Natural killer cell (primary cell): Measurements from ENCODE around the gene KRTAP5-1. TPM values are rescaled to one million over a fixed set of nuclear protein-coding genes. Genes with fewer than 3 reads are reported as not detected.

ENCODE experiments used
- ATAC-seq, 3 donors: fragments of 150-1000 bp in 2 of 3; fragments of 200-7000 bp in 1 of 3; cut with Tn5 transposase; 1 replicate in 1 of 3; 2 replicates in 2 of 3; pipeline ENCODE4 v1.10.0; 2021; ENCODE audit warnings: mild to moderate bottlenecking in 2 of 3, moderate library complexity in 2 of 3
- DNase-seq, 2 donors: peaks; one replicate each; pipeline versions ENCODE4 v3.0.0 to v3.0.0-alpha.2; 2013 to 2021; ENCODE audit warnings: mixed read lengths in 1 of 2
- H3K27ac ChIP-seq: one replicate; pipeline ENCODE4 v1.5.1; 2013; ENCODE audit warnings: mild to moderate bottlenecking, low read length
- H3K27me3 ChIP-seq: one replicate; pipeline ENCODE4 v1.6.1; 2013; ENCODE audit warnings: low read length; ENCODE audit not compliant: control insufficient read depth, insufficient read depth
- H3K36me3 ChIP-seq: one replicate; pipeline ENCODE4 v1.6.1; 2013; ENCODE audit warnings: low read length; ENCODE audit not compliant: control insufficient read depth, insufficient read depth
- H3K4me1 ChIP-seq: one replicate; pipeline ENCODE4 v1.6.1; 2013; ENCODE audit warnings: low read length; ENCODE audit not compliant: control insufficient read depth, insufficient read depth
- H3K4me3 ChIP-seq: one replicate; pipeline ENCODE4 v1.5.1; 2013; ENCODE audit warnings: low read length
- H3K9me3 ChIP-seq: one replicate; pipeline ENCODE4 v1.6.1; 2013; ENCODE audit warnings: low read length; ENCODE audit not compliant: control insufficient read depth, insufficient read depth
- H3K27ac Mint-ChIP-seq, 2 donors: one replicate each; pipeline ENCODE4 v1.8.0; 2022; ENCODE audit warnings: mild to moderate bottlenecking in 2 of 2, mixed read lengths in 2 of 2, moderate library complexity in 1 of 2
- H3K27me3 Mint-ChIP-seq, 2 donors: one replicate each; pipeline ENCODE4 v1.8.0; 2022; ENCODE audit warnings: low read depth in 2 of 2, mixed read lengths in 2 of 2
- H3K36me3 Mint-ChIP-seq: one replicate; pipeline ENCODE4 v1.8.0; 2022; ENCODE audit warnings: mixed read lengths
- H3K4me1 Mint-ChIP-seq, 2 donors: one replicate each; pipeline ENCODE4 v1.8.0; 2022; ENCODE audit warnings: mixed read lengths in 2 of 2
- H3K4me3 Mint-ChIP-seq: one replicate; pipeline ENCODE4 v1.8.0; 2022; ENCODE audit warnings: mild to moderate bottlenecking, moderate library complexity, mixed read lengths
- H3K9me3 Mint-ChIP-seq, 2 donors: one replicate each; pipeline ENCODE4 v1.8.0; 2022; ENCODE audit warnings: mixed read lengths in 2 of 2
- WGBS: methylation state at CpG from one replicate; pipeline ENCODE4 v1.1.7; 2013; ENCODE audit warnings: missing lambda C conversion rate; ENCODE audit not compliant: insufficient coverage; 5-methylcytosine and 5-hydroxymethylcytosine counted together
- intact Hi-C: fragments of 100-400 bp; cut with micrococcal nuclease; formaldehyde crosslinking; loops from one replicate; pipeline ENCODE4 v1.14.2; 2022
- total RNA-seq, 4 donors: library from RNA; stranded (reverse); fragments of 120-200 nt in 1 of 4; gene quantifications; one replicate each; pipeline versions ENCODE4 v1.2.3 to v1.2.4, GENCODE V29; 2013 to 2022
- TF ChIP-seq, protein P1 (sequence below): fragments of 200-600 bp; IDR thresholded peaks from one replicate; pipeline ENCODE4 v1.8.0; 2022; ENCODE audit warnings: antibody characterized with exemption

KRTAP5-1 gene
- total RNA-seq, 3 donors from 2014 or later (not counting 1 experiment from before 2014, with no cell fraction given) = not detected

DNA sequence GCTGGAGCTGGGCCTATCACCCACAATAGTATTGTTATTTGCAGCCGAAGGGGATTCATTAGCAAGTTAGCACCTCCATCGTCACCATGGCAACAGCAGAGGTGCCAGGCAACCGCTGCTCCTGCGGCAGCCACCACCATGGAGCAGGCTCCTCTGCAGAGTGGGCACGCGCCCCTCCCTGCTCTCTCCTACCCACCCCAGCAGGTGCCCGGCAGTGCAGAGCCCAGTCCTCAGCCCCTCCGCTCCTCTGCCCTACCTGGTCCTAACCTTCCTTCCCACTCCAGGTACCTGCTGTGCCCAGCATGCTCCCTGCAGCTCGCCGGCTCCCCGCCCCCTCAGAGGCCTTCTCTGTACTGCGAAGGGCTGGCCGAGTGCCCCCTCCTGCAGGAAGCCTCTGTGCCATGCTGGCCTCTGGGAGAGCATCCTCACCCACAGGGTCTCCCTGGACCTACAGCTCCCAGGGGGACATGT is 16.6 kb downstream of the KRTAP5-1 start:
- no peaks in the 10 kb centered on the region for H3K9me3 Mint-ChIP-seq
- H3K36me3 ChIP-seq = no peaks in the 10 kb centered on the region
- H3K27me3 ChIP-seq = peaks cover 9% of the 10 kb centered on the region
- no peak overlapping the region for H3K4me3 ChIP-seq
- DNase-seq (peak; percentile 74 to 89), ATAC-seq (peak; percentile 39 to 63 (median 48))
- TF ChIP-seq, protein P1, sequence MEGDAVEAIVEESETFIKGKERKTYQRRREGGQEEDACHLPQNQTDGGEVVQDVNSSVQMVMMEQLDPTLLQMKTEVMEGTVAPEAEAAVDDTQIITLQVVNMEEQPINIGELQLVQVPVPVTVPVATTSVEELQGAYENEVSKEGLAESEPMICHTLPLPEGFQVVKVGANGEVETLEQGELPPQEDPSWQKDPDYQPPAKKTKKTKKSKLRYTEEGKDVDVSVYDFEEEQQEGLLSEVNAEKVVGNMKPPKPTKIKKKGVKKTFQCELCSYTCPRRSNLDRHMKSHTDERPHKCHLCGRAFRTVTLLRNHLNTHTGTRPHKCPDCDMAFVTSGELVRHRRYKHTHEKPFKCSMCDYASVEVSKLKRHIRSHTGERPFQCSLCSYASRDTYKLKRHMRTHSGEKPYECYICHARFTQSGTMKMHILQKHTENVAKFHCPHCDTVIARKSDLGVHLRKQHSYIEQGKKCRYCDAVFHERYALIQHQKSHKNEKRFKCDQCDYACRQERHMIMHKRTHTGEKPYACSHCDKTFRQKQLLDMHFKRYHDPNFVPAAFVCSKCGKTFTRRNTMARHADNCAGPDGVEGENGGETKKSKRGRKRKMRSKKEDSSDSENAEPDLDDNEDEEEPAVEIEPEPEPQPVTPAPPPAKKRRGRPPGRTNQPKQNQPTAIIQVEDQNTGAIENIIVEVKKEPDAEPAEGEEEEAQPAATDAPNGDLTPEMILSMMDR = no peak
- intact Hi-C loops = no loop called here
- peaks cover 10 to 38% of the 10 kb centered on the region in 2 donors for H3K4me1 Mint-ChIP-seq
- peak overlapping the region; percentile 73 to 89 for H3K27ac Mint-ChIP-seq
- H3K27me3 Mint-ChIP-seq = peaks cover 0 to 11% of the 10 kb centered on the region in 2 donors
- peaks cover 53% of the 10 kb centered on the region for H3K4me1 ChIP-seq
- H3K27ac ChIP-seq = no peak overlapping the region
- H3K36me3 Mint-ChIP-seq = no peaks in the 10 kb centered on the region
- 30% methylated on average over 13 of the region's 13 CpGs for WGBS
- H3K4me3 Mint-ChIP-seq = peak overlapping the region; percentile 60
- no peaks in the 10 kb centered on the region for H3K9me3 ChIP-seq

DNA sequence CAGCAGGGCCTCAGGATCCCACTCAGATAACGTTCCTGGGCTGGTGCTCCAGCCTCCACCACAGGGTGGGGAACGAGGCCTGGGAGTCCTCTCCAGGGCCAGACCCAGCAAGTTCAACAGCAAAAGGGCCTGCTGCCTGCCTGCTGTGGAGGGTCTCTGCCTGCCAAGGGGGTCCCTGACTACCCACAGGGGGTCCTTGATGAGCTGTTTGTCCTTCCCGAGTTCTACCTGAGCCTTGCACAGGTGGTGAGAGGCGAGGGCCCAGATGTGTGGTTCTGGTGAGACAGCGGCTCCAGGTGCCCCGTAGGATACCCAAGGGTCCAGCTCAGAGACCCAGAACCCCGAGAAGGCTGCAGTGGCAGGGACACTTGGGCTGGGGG is 17.4 kb downstream of the KRTAP5-1 start:
- TF ChIP-seq, protein P1 = no peak
- H3K4me3 Mint-ChIP-seq = no peak overlapping the region
- no peaks in the 10 kb centered on the region for H3K9me3 ChIP-seq
- peak in 1 of 2 donors; percentile 11 for DNase-seq
- no peaks in the 10 kb centered on the region for H3K36me3 Mint-ChIP-seq
- peaks cover 9% of the 10 kb centered on the region for H3K27me3 ChIP-seq
- peak overlapping the region; percentile 76 to 89 for H3K27ac Mint-ChIP-seq
- no peaks in the 10 kb centered on the region for H3K36me3 ChIP-seq
- no peak for ATAC-seq
- H3K9me3 Mint-ChIP-seq = no peaks in the 10 kb centered on the region
- no peak overlapping the region for H3K4me3 ChIP-seq
- 84% methylated on average over 7 of the region's 7 CpGs for WGBS
- intact Hi-C loops = no loop called here
- H3K27me3 Mint-ChIP-seq = peaks cover 0 to 9% of the 10 kb centered on the region in 2 donors
- H3K4me1 ChIP-seq = peaks cover 46% of the 10 kb centered on the region
- peaks cover 10 to 32% of the 10 kb centered on the region in 2 donors for H3K4me1 Mint-ChIP-seq
- peak overlapping the region; percentile 18 for H3K27ac ChIP-seq

GRCh38 chr11:1567052-1567720 is 17.9 kb downstream of the KRTAP5-1 start:
- no peaks in the 10 kb centered on the region for H3K36me3 ChIP-seq
- H3K9me3 ChIP-seq = no peaks in the 10 kb centered on the region
- peaks cover 45% of the 10 kb centered on the region for H3K4me1 ChIP-seq
- Mint-ChIP-seq H3K36me3 (no peaks in the 10 kb centered on the region), H3K4me1 (peaks cover 10 to 32% of the 10 kb centered on the region in 2 donors), H3K4me3 (peak overlapping the region; percentile 2), H3K27ac (peak overlapping the region; percentile 76 to 89), H3K9me3 (no peaks in the 10 kb centered on the region), H3K27me3 (peaks cover 0 to 9% of the 10 kb centered on the region in 2 donors)
- DNase-seq (no peak), ATAC-seq (no peak)
- peaks cover 9% of the 10 kb centered on the region for H3K27me3 ChIP-seq
- 85% methylated on average over 13 of the region's 13 CpGs for WGBS
- H3K4me3 ChIP-seq = no peak overlapping the region
- intact Hi-C loops = no loop called here
- H3K27ac ChIP-seq = no peak overlapping the region
- TF ChIP-seq, protein P1 = no peak
